Measurements from ENCODE around the gene FILIP1L. TPM values are rescaled to one million over a fixed set of nuclear protein-coding genes. Genes with fewer than 3 reads are reported as not detected.

Gene FILIP1L
- total and polyA plus RNA-seq, 11 donors, result 18.2 to 120 (median 77.3) TPM

DNA sequence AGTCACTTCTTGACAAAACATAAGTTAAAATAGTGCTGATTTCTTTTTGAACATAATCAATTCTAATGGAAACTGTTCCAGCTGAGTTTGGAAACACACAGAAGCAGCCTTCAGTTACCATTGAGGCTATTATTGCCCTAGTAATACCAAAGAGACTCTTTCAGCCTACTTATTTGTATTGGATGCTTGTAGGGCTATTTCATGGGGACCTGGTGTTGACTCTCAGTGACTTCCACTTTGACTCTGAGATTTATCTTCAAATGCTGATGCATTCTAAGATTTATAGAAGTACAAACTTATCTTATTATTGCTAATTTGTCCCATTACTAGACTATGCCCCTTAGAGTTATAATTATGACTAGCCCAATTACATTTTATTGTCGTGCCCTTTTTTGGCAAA lies 229.2 kb downstream of the FILIP1L start:
- TF ChIP-seq POLR2A (IDR thresholded peaks at IDR 0.05), result no peak
- TF ChIP-seq, protein P1, sequence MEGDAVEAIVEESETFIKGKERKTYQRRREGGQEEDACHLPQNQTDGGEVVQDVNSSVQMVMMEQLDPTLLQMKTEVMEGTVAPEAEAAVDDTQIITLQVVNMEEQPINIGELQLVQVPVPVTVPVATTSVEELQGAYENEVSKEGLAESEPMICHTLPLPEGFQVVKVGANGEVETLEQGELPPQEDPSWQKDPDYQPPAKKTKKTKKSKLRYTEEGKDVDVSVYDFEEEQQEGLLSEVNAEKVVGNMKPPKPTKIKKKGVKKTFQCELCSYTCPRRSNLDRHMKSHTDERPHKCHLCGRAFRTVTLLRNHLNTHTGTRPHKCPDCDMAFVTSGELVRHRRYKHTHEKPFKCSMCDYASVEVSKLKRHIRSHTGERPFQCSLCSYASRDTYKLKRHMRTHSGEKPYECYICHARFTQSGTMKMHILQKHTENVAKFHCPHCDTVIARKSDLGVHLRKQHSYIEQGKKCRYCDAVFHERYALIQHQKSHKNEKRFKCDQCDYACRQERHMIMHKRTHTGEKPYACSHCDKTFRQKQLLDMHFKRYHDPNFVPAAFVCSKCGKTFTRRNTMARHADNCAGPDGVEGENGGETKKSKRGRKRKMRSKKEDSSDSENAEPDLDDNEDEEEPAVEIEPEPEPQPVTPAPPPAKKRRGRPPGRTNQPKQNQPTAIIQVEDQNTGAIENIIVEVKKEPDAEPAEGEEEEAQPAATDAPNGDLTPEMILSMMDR (IDR thresholded peaks at IDR 0.05), result no peak
- WGBS, 4 donors, result 95 to 98% (median 98%) methylated on average over 1 of the region's 1 CpG
- H3K9me3 ChIP-seq, result peaks cover 0 to 2% (median 0%) of the 10 kb centered on the region in 12 donors
- no peaks in the 10 kb centered on the region for H3K36me3 ChIP-seq
- intact Hi-C loops (cut with DNase I), result loop anchor here in 2 of 10 donors (5.0 to 10.0 kb wide), 2 partner anchors 37 to 120 kb away; no protein-coding TSS in a partner anchor
- no peak for DNase-seq
- peak overlapping the region in 4 of 12 donors; percentile 8 to 33 (median 16) for H3K27ac ChIP-seq
- H3K4me3 ChIP-seq, result no peak overlapping the region
- H3K4me1 ChIP-seq, result peaks cover 0 to 49% (median 18%) of the 10 kb centered on the region in 12 donors
- no peak for ATAC-seq
- no peaks in the 10 kb centered on the region for H3K27me3 ChIP-seq

GRCh38 chr3:99884484-99884883 lies 229.8 kb downstream of the FILIP1L start:
- intact Hi-C loops (cut with DNase I), result loop anchor here in 4 of 10 donors (5.0 to 10.0 kb wide), 3 partner anchors 33 to 123 kb away; no protein-coding TSS in a partner anchor
- Histone ChIP-seq H3K4me1 (peaks cover 0 to 50% (median 18%) of the 10 kb centered on the region in 12 donors), H3K9me3 (no peaks in the 10 kb centered on the region), H3K27me3 (no peaks in the 10 kb centered on the region), H3K36me3 (no peaks in the 10 kb centered on the region), H3K27ac (peak overlapping the region in 8 of 12 donors; percentile 4 to 33 (median 14)), H3K4me3 (no peak overlapping the region)
- TF ChIP-seq, protein P1 (IDR thresholded peaks at IDR 0.05), result no peak
- TF ChIP-seq POLR2A (IDR thresholded peaks at IDR 0.05), result no peak
- 46 to 60% (median 55%) methylated on average over 2 of the region's 2 CpGs for WGBS, 4 donors
- ATAC-seq, result no peak
- DNase-seq, result no peak

DNA sequence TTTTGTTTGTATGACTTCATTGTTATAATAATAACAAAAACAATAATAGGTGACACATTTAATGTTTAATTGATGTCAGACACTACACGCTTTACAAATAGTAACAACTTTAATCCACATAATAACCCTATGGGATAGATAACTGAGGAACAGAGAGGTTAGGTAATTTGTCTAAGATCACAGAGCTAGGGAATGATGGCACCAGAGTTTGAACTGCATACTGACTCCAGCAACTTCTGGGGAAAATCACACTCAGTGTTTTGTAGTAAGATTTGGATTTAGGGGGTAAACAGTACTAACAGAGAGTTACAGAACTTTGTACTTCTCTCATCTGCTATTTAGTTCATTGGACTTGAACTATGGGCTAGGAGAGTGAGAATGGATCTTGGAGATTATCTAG lies 230.6 kb downstream of the FILIP1L start:
- no peaks in the 10 kb centered on the region for H3K9me3 ChIP-seq
- intact Hi-C loops (cut with DNase I), result loop anchor here in 4 of 10 donors (5.0 to 10.0 kb wide), 3 partner anchors 34 to 124 kb away; no protein-coding TSS in a partner anchor
- WGBS, 4 donors, result 94 to 100% (median 97%) methylated on average over 1 of the region's 1 CpG
- peaks cover 0 to 50% (median 18%) of the 10 kb centered on the region in 12 donors for H3K4me1 ChIP-seq
- H3K36me3 ChIP-seq, result no peaks in the 10 kb centered on the region
- no peak for ATAC-seq
- H3K27me3 ChIP-seq, result no peaks in the 10 kb centered on the region
- peak overlapping the region in 6 of 12 donors; percentile 8 to 81 (median 21) for H3K27ac ChIP-seq
- no peak for DNase-seq
- no peak overlapping the region for H3K4me3 ChIP-seq
- TF ChIP-seq, protein P1 (IDR thresholded peaks at IDR 0.05), result no peak
- TF ChIP-seq POLR2A (IDR thresholded peaks at IDR 0.05), result no peak

DNA sequence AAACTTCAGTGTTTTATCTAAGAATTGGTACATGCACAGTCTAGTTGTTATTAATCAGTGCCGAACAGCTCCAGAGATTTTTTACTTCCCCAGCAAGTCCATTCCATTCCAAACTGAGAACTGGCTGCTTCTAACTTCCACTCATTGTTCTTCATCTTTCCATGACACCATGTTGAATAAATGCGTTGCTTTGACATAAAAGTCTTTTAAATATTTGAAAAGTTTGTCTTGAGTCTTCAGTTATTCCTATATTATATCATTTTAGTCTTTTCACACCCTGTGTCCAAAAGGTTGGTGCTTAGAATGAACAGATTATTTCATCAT lies 231.2 kb downstream of the FILIP1L start:
- Histone ChIP-seq H3K27me3 (no peaks in the 10 kb centered on the region), H3K27ac (peak overlapping the region in 7 of 12 donors; percentile 4 to 81 (median 50)), H3K36me3 (no peaks in the 10 kb centered on the region), H3K9me3 (no peaks in the 10 kb centered on the region), H3K4me1 (peaks cover 0 to 52% (median 18%) of the 10 kb centered on the region in 12 donors), H3K4me3 (no peak overlapping the region)
- DNase-seq, result no peak
- ATAC-seq, result no peak
- intact Hi-C loops (cut with DNase I), result loop anchor here in 4 of 10 donors (5.0 to 10.0 kb wide), 3 partner anchors 34 to 124 kb away; no protein-coding TSS in a partner anchor
- WGBS, 4 donors, result 58 to 64% (median 61%) methylated on average over 2 of the region's 2 CpGs
- TF ChIP-seq, protein P1 (IDR thresholded peaks at IDR 0.05), result no peak
- no peak for TF ChIP-seq POLR2A (IDR thresholded peaks at IDR 0.05)

Data from heart left ventricle (tissue), 16 donors.